Stomach (tissue), 4 donors: ENCODE measurements around the gene CAPS.

ENCODE experiments used
- EP300 ChIP-seq: sonication (generic); formaldehyde crosslinking; IDR thresholded peaks from one replicate; pipeline ENCODE4 v1.6.1; 2017; ENCODE audit warnings: antibody characterized with exemption
- POLR2AphosphoS5 ChIP-seq, 3 donors: sonication (generic); formaldehyde crosslinking; IDR thresholded peaks; one replicate each; pipeline ENCODE4 v1.6.1; 2016; ENCODE audit warnings: antibody characterized with exemption in 3 of 3

DNA sequence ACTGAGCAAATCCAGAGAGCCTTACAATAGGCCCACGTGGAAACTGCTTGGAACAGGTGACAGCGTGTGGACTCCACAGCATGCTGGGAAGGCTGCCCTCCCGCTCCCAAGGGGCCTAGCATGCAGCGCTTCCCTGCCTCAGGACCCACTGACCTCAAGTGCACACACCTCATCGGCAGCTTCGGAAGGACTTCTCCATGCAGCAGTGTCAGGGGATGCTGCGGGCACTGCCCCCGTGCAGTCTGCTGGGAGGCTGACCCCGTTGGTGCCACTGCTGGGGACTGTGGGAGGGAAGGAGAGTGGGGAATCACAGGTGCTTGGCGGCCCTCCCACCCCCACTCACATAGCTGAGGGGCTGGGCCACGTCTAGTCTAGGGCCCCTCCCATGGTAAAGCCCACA lies 17.2 kb downstream of the CAPS start:
- TF ChIP-seq EP300 (no peak), POLR2AphosphoS5 (IDR thresholded peaks at IDR 0.05) (no peak)
